Left cardiac atrium (tissue), 4 donors: ENCODE measurements around the gene UBR2. TPM values are rescaled to one million over a fixed set of nuclear protein-coding genes. Genes with fewer than 3 reads are reported as not detected.
"Not testable (repeated sequence)": the region's sequence is repeated elsewhere in the genome, so short reads cannot be mapped to it uniquely, and the experiment has no call there.

ENCODE experiments used
- ATAC-seq, 2 donors: fragments of 200-7000 bp; cut with Tn5 transposase; one replicate each; pipeline ENCODE4 v1.9.1; 2020; ENCODE audit warnings: mild to moderate bottlenecking in 2 of 2, moderate library complexity in 2 of 2
- DNase-seq: peaks from one replicate; pipeline ENCODE4 v3.0.0-alpha.2; 2020
- intact Hi-C, 2 donors: fragments of 100-400 bp; cut with DNase I; formaldehyde crosslinking; loops; one replicate each; pipeline versions ENCODE4 v1.14.1 to v1.15.1; 2022 to 2023
- total RNA-seq, 2 donors: library from RNA; stranded (reverse); fragmentation: NEBNext Ultra II Directional; extraction: Animal tissue kit (Norgen Biotek cat#: 25700); gene quantifications; one replicate each; pipeline ENCODE4 v1.2.1, GENCODE V29; 2021
- donor health status: DM: no; HTN: yes; CAD: no.
- donor health status: DM: no; HTN: yes; CAD: no; lungs with severe emphysema.
- donor health status: DM: yes; HTN: yes; CAD: no.
- donor health status: Dilated cardiomyopathy.

Gene UBR2
- total RNA-seq, 2 donors from 2014 or later = 26.8 to 27.4 TPM

- no peak for ATAC-seq
- intact Hi-C loops = no loop called here
Measured at GRCh38 chr6:42598300-42598699, 34.5 kb downstream of the UBR2 start.

GRCh38 chr6:42599558-42599957, 35.7 kb downstream of the UBR2 start:
- intact Hi-C loops = no loop called here

More at GRCh38 chr6:42598300-42598699, 34.5 kb downstream of the UBR2 start:
- no peak for DNase-seq

GRCh38 chr6:42604150-42604549, 40.3 kb downstream of the UBR2 start:
- intact Hi-C loops = no loop called here
- DNase-seq (no peak), ATAC-seq (no peak)

More at GRCh38 chr6:42599558-42599957, 35.7 kb downstream of the UBR2 start:
- ATAC-seq (no peak), DNase-seq (no peak)

- intact Hi-C loops, DNase-seq, ATAC-seq: not testable (repeated sequence)
Measured at GRCh38 chr6:42604699-42605098, 40.9 kb downstream of the UBR2 start.

GRCh38 chr6:42610416-42610815, 46.6 kb downstream of the UBR2 start:
- intact Hi-C loops = no loop called here
- no peak for DNase-seq
- ATAC-seq = no peak

GRCh38 chr6:42615518-42615917, 51.7 kb downstream of the UBR2 start:
- intact Hi-C loops = no loop called here
- DNase-seq (no peak), ATAC-seq (no peak)

GRCh38 chr6:42616716-42617115, 52.9 kb downstream of the UBR2 start:
- DNase-seq = no peak
- intact Hi-C loops = no loop called here
- no peak for ATAC-seq

GRCh38 chr6:42618105-42618504, 54.3 kb downstream of the UBR2 start:
- intact Hi-C loops = no loop called here
- DNase-seq = no peak
- ATAC-seq = no peak

- intact Hi-C loops = no loop called here
- no peak for DNase-seq
- ATAC-seq = peak in 1 of 2 donors; percentile 43
Measured at GRCh38 chr6:42618686-42619085, 54.9 kb downstream of the UBR2 start.

- DNase-seq (no peak), ATAC-seq (no peak)
- intact Hi-C loops = no loop called here
Measured at GRCh38 chr6:42619963-42620362, 56.1 kb downstream of the UBR2 start.

- intact Hi-C loops = no loop called here
- no peak for ATAC-seq
- DNase-seq = no peak
Measured at GRCh38 chr6:42624601-42625000, 60.8 kb downstream of the UBR2 start.

- intact Hi-C loops = no loop called here
- DNase-seq (no peak), ATAC-seq (no peak)
Measured at GRCh38 chr6:42627044-42627443, 63.2 kb downstream of the UBR2 start.

- DNase-seq = no peak
- no peak for ATAC-seq
- intact Hi-C loops = no loop called here
Measured at GRCh38 chr6:42627674-42628073, 63.8 kb downstream of the UBR2 start.

- DNase-seq (no peak), ATAC-seq (no peak)
- intact Hi-C loops = no loop called here
Measured at GRCh38 chr6:42628604-42629003, 64.8 kb downstream of the UBR2 start.

GRCh38 chr6:42629845-42630244, 66.0 kb downstream of the UBR2 start:
- ATAC-seq (no peak), DNase-seq (no peak)
- intact Hi-C loops = no loop called here

GRCh38 chr6:42637681-42638080, 73.9 kb downstream of the UBR2 start:
- intact Hi-C loops = no loop called here
- no peak for DNase-seq
- no peak for ATAC-seq

GRCh38 chr6:42642794-42643193, 79.0 kb downstream of the UBR2 start:
- intact Hi-C loops = no loop called here

GRCh38 chr6:42644211-42644610, 80.4 kb downstream of the UBR2 start:
- intact Hi-C loops = no loop called here
- ATAC-seq = no peak

More at GRCh38 chr6:42642794-42643193, 79.0 kb downstream of the UBR2 start:
- ATAC-seq (no peak), DNase-seq (no peak)

GRCh38 chr6:42652024-42652746, 88.4 kb downstream of the UBR2 start:
- intact Hi-C loops = no loop called here
- DNase-seq (no peak), ATAC-seq (no peak)

More at GRCh38 chr6:42644211-42644610, 80.4 kb downstream of the UBR2 start:
- no peak for DNase-seq

GRCh38 chr6:42653851-42654250, 90.0 kb downstream of the UBR2 start:
- ATAC-seq = no peak
- DNase-seq = no peak
- intact Hi-C loops = no loop called here

GRCh38 chr6:42659806-42660205, 96.0 kb downstream of the UBR2 start:
- no peak for DNase-seq
- intact Hi-C loops = loop anchor here (2.0 to 5.0 kb wide), 3 partner anchors 67 to 237 kb away; no protein-coding TSS in a partner anchor
- no peak for ATAC-seq
